Activated CD8-positive, alpha-beta memory T cell treated with anti-CD3 and anti-CD28 coated beads for 4 hours (primary cell): ENCODE results near the gene IQSEC1.

Experiments
- DNase-seq, 2 donors: peaks; one replicate each; pipeline ENCODE4 v3.0.0-alpha.2; 2020; ENCODE audit warnings: low read depth in 2 of 2

IQSEC1 gene

DNA sequence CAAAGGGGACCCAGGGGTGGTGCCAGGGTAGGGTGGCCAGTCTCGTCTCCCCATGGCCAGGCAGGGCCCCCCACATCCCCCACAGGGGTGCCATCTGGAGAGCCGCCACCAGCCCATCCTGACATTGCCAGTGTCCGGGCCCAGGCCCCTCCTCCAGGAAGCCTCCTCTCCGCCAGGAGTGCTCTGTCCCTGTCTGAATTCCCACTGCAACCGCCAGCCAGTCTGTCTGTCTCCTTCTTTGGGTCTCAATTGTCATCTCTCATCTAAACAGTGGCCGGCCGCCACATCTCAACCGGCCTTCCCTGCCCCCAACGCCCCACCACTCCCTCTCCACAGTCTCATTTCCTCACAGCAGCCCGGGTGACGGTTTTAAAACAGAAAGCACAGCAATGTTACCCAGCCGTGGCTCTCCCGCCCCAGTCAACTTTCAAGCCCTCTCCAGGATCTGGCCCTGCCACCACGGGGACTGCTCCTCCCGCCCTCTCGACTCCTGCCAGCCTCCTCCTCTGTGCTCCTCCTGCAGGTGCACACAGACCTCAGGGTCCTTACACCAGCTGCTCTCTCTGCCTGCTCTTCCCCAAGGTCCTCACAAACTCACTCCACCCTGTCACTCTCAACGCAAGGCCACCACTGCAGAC, 57.0 kb downstream of the IQSEC1 start:
- DNase-seq, result no peak

DNA sequence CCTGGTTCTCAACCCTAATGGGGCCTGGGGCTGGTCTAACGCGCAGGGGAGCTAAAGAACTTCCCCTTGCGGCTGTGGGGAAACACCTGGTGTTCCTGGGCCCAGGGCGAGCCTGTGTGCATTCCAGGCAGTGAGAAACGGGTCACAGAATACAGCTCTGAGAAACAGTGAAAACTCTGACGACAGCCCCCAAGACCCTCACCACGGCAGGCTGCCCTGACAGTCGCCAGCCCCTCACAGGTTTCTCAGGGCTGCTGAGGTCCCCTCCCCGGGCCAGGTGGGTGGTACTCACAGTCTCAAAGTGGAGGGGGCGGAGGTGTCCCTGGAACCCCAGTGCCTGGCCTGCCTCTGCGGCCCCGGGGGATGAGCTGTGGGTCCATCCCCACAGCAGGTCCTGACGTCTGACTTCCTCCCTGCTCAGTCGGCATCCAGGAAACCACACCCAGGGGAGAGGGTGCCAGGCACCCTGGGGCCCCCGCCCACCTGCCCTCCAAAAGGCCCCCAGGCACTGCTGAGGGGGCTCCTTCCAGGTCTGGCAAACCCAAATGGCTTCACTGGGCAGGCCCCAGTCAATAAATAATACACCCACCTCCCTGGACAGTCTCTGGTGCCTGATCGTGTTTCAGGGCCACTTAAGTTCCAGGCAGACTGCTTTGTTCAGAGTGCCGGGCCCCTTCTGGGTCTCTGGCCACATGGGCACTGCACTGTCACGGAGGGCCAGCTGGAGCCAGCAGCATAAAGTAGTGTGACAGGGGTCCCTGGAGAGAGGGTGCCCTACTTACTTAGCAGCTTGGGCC, 57.7 kb downstream of the IQSEC1 start:
- DNase-seq, result peak in 1 of 2 donors; percentile 35

DNA sequence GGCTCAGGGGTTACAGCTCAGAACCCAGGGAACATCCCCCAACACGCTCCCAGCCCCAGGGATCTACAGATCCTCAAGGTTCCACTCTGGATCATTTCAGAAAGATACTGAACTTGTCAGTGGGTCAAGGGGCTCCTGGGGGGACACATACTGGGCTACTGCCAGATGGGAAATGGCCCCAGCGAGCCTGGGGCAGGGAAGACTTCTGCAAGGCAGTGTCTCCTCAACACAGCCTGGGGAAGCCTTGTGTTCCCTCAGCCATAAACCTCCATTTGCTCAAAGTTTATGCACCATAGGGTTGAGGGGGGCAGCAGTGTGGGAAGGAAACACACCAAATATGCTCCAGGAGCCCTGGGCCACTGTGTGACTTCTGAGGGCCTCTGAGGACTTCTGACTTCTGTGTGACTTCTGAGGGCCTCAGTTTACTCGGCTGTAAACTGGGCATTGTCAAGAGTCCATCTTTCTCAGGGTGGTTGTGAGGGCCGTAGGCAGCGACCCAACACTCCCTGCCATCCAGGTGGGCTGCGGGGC, 58.4 kb downstream of the IQSEC1 start:
- no peak for DNase-seq

DNA sequence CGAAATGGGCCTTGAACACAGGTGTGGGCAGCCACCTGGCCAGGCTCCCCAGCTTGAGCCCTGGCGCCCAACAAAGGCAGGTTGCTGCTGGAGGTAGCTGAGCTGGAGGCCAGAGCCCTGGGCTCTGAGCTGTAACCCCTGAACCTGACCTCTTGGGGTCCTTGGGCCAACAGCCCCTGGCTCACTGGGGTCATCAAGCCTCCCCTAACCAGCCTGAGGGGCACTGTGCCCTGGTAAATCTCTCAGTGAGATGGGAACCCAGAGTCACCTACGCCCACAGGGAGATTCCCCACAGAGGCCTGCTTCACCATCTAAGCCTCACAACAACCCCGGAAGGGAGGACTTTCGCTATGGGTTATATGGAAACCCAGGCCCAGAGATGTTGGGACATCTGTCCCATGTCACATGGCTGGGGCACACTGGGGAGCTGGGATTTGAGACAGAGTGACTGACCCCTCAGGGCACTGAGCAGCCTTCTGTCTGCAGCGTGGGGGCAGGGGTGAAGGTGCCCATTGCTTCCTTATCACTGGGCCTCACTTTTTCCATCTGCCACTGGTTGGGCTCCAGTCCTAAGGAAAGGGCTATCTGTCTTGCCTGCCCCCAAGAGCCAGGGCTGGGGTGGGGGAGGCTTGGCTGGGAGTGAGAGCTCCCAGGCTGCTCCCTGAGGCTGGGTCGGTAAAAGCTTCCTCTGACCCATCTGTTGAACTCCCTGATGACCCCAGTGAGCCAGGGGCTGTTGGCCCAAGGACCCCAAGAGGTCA, 59.1 kb downstream of the IQSEC1 start:
- DNase-seq, result no peak

DNA sequence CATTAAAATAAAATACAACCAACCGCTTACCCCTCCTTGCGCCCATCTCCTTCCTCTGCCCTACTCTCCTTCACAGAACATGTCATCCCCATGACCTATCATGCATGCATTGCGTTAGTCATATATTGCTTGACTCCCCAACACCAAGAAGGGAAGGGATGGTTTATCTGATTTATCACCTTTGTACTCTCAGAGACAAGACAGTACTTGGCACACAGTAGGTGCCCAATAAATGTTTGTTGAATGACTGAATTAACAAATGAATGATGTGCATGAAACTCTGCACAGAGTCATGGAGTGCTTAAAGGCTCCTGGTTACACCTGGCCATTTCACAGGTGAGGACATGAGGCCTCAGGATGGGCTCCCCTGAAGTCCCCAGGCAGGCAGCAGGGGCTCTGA, 59.7 kb downstream of the IQSEC1 start:
- DNase-seq, result no peak

DNA sequence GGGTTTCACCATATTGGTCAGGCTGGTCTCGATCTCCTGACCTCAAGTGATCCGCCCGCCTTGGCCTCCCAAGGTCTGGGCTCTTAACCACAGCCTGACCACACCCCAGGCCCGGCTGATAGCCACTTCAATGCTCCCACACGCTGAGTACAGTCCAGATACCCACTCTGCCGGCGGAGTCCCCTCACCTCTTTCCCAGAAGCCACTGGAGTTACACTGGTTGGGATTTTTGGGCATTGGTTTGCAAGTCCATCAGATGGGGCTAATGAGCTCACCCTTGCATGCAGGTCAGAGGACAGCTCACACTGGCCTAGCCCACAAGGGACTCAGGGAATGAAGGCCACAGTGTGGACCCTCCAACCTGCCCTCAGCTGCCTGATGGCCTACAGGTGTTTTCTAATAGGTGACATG, 60.1 kb downstream of the IQSEC1 start:
- DNase-seq, result no peak

DNA sequence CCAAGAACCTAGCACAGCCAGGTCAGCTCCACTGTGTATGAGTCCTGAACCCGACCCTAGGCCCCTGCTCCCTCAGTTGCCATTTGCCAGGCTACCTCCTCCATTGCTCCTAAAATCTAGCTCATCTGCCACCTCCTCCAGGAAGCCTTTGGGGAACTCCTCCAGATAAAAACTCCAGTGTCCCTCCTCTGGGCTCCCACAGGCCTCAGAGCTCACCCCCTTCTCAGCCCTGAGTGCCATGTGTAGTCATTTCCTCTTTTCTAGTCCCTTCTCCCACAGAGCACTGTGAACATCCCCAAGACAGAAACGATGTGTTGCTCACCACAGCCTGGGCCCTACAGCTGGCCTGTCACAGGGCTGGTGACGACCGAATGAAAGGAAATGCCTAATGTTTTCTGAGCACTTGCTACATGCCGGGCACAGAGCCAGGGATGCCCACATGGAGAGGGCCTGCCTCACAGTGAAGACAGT, 61.0 kb downstream of the IQSEC1 start:
- peak in 1 of 2 donors; percentile 29 for DNase-seq

DNA sequence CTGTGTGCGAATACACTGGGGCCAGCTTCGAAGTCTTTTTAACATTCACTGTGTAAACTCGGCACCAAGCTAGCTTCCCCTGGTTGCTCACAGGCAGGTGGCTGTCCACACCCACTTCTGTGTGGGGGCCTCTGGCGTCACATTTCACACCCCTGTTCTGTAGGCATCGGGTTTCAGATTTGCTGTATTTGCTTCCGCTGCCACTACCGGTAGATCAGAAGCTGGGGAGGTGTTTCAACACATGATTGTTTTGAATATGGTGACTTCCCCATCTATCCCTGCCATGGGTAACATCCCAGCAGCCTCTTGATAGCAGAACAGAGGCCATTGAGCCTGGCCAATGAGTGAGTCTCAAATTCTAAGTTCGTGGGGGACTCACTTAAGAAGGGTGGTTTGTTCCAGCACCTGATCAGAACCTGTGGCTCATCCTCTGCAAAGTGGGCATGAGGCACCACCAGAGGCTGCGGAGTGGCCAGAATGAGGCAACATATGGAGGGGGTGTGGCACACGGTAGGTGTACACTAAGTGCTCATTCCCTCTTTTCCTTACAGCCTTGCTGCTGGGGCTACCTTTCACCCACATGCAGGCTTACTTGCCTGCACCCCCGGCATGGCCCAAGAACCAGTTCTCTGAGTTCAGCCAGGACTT, 61.5 kb downstream of the IQSEC1 start:
- peak; percentile 69 to 78 for DNase-seq

DNA sequence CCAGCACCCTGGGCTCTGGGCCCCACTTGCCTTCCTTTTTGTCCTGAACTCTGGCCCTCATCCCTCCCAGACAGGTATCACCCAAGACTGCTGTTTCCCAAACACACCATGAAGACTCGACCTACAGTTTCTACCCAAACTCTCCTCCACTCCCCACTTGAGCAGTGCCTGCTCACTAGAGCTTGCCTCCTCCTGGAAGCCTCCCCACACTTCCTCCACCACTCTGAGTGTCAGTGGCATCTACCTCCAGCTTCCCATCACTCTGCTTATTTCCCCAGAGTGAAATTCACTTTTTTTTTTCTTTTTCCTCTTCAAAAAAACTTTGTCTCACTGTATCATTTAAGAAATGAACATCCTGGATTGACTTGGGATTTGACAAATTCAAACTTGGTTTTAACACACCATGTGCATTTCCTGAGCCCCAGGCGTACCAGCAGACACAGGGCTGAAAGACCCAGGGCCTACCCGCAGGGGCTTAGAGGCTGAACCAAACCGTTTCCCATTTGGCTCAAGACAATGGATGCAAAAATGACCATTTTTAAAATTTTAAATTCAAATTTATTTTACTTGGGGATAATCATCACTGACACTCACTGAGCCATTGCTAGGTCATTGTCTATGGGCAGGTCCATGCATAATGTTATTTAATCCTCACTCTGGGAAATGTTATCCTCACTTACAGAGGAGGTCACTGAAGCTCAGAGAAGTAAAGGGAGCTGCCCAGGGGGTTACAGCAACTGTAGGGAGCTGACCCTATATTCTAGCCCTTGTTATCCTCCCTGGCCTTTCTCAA, 62.3 kb downstream of the IQSEC1 start:
- DNase-seq, result no peak

DNA sequence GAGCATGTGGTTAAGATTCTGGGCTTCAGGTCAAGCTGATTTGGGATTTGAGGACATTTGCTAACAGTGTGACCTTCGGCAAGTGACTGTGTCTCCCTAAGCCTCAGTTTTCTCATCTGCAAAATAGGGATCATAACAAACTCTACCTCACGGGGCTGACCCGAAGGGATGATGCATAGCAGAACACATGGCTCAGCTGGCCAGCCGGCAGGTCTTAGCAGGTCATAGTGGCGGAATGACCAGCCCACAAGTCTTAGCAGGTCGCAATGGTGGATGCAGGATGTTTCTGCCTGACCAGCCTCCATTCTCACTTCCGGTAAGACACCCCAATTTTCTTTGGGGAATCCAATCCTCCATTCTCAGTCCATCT, 63.3 kb downstream of the IQSEC1 start:
- no peak for DNase-seq

DNA sequence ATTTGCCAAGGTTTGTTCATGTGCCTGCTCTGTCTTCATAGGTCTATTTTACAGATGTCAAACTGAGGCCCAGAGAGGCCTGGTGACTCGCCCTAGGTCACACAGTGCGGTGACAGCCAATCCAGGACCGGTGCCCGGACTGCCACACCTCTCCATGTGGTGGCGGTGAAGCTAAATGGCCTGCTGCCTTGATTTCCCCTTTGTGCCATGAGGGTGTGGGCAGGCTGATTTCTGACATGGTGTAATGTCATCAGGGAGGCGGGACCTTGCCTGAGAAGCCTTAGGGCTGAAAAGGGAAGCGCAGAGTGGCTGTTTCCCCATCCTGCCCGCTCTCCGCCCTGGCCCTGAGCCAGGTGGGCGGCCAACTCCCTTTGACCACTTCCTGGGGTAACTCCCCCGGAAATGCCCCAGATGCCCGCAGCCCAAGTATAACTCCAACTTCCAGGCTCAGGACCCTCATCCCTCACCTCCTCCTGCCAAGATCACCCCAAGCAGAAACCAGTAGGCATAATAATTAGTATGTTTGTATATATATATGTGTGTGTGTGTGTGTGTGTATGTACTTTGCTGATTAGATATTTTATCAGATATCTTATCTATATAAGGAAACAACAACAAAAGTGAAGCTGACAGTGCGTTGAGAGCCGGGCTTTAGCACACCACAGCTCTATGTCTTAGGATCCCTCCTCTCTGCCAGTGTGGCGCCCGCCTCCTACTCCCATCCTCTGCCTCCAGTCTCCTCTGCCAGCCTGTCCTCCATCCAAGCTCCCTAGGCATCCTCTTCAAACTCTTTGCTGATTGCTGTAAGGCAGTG, 63.9 kb downstream of the IQSEC1 start:
- DNase-seq, result peak in 1 of 2 donors; percentile 37

DNA sequence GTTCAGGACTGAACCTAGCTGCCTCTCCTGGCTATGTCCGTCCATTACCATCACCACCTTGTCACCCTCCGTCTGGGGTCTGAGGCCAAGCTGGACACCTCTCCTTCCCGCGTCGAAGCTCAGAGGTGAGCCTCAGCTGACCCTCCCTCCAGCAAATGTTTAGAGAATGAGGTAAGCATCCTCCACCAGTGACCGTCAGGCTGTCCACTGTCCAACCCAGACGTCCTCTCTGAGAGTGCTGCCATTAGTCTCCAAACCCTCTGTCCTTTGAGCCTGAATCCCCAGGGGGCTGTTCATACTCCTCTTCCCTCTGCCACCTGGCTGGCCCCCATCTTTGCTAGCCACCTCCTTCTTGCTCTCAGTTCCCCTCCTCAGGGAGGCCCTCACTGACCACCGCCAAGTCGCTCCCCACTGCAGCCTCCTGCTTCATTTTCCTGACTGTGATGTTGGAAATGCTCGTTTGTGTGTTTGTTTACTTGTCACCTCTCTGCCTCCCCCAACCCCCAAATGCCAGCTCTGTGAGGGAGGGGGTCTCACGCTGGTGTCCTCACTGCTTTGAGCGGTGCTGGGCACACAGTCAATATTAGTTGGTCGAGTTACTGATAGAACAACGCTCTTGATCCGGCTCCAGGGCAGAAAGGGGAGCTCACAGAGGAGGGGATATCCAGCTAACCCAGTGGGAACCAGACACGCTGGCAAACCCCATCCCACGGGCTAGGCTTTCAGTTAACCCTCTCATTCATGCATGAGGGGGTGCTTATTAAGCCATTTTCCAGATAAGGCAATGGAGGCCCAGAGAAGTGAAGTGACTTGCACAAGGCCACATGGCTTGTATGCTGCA, 64.9 kb downstream of the IQSEC1 start:
- no peak for DNase-seq

DNA sequence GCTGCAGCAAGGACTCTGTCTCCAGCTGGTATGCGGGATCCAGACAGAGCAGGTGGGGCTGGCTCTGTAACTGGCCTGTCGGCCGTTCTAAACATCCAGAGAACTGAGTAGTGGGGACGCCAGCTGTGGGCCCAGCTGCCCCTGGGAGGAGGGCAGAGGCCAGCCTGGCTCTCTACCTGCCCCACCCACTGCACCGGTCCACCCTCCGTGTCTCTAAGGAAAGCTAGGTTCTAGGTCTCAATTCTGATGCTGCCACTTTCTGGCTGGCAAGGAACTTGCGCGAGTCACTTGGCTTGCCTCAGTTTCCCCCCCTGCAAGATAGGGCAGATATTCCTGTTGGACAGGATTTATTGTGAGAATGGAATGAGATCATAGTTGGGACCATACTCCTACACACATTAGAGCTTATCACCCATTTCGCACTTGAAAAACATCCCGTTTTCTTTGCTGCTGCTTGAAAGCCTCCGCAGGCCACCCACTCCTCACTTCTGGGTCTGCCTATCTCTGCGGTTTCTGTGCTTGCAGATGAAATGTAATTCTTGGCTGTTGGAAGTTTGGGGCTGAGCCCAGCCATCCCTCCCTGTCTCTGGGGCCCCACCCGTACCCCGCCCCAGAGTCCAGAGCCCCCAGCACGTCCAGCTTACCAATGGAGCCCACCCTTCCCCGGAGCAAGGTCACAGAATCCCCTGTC, 65.8 kb downstream of the IQSEC1 start:
- no peak for DNase-seq

DNA sequence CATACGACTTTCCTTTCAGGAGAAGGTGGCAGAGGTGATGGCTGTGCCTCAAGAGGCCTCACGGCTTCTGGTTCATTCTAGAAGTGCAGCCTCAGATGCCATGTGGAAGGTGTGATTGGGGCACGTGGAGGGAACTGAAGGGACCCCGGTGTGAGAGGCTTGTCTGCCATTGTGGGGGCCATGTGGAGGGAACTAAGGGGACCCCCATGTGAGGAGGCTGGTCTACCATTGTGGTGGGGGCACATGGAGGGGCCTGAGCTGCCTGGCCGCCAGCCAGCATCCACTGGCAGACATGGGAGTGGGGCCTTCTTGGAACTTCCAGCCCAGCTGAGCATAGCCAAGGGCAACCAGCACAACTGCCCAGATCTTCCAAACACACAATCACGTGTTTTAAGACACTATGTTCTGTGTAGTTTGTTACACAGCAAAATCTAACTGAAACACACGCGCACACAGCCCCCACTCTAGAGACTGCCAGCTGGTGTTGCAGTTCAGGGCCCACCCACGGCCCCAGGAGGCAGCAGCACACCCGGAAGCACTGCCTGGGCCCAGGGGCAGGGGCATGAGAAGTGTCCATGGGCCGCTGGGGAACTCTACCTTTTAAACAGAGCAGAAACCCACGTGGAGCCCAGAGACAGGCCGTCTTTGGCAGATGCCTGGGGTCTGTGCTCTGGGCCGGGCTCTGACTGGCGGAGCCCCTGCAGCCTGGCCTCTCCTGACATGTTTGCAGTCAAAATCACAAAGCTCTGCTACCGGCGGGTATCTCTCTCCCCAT, 66.8 kb downstream of the IQSEC1 start:
- no peak for DNase-seq

DNA sequence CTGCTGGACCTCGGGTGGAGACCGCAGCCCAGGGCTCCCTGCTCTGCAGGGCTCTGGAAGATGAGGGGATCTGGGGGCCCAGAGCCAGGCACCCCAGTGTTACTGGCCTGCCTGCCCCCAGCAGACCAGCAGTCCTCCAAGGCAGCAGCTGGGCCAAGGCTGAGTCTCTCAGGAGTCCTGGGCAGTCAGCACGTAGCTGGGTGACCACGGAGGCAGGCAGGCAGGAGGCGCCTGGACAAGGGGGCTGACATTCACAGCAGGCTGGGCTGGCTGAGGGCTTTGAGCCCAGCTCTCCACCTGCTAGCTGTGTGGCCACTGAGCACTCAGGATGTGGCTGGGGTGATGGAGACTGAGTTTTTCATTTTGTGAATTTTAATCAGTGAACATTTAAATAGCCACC, 67.9 kb downstream of the IQSEC1 start:
- no peak for DNase-seq

DNA sequence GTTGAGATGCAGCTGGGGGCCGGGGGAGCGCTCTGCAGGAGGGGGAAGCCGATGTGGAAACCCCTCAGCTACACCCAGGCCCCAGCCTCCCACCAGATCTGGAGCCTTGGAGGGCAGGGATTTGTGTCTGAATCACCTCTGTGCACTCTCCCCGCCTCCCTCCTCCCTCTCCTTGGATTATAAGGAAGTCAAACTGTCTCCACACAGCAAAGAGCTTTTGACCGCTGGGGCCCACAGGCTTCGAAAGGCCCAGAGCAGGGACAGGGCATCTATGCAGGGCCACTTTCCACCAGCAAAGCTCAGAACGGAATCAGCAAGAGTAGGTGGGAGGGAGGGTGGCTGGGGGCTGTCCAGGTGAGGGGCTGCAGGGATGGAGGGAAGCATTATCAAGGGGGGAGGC, 68.9 kb downstream of the IQSEC1 start:
- no peak for DNase-seq

DNA sequence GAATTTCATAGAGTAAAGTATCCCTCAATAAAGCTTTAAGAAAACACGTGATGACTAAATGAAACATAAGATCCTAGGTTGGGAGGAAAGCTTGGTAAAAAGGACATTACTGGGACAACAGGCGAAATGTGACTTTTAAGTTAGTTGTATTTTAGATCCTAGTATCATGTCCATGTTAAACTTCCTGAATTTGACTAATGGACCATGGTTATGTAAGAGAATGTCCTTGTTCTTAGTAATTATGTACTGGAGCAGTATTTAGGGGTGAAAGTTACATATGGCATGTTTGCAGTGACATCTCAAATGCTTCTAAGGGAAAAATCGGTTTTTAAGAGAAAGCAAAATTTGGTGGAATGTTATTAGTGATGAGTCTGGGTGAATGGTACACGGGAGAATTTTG, 69.6 kb downstream of the IQSEC1 start:
- no peak for DNase-seq
